GM18909 (cell line): ENCODE data around the gene H6PD.

ENCODE experiments used
- ATAC-seq: cut with Tn5 transposase; IDR thresholded peaks from one replicate; pipeline ENCODE4 v1.9.1; 2021; ENCODE audit warnings: mild to moderate bottlenecking; ENCODE audit not compliant: unreplicated experiment, poor library complexity

Gene H6PD

GRCh38 chr1:9234223-9235095 lies at the start of gene H6PD:
Gene H6PD, plus strand, starts transcription at chr1:9234774. Its CDS starts 10,161 bp downstream, at chr1:9244935.
- ATAC-seq = peak; percentile 79

GRCh38 chr1:9186082-9186859 lies 48.3 kb upstream of the H6PD start:
- ATAC-seq = no peak

DNA sequence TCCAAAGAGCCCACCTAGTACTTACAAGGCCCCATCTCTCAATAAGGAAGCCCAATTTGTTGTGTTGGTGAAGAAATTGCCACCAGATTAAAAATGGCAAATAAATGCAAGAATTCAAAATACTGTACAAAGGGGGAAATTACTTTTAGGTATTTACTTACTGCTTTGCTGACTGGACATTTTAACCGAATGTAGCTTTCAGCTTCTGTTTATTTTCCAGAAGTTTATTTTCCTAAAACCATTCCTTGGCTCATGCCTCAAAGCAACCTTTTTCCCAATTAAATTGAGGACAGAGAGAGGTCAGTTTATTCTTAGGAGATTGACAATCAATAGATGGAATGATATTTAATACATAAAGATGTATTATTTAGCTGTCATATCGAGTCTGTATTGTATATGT lies 47.6 kb upstream of the H6PD start:
- no peak for ATAC-seq

DNA sequence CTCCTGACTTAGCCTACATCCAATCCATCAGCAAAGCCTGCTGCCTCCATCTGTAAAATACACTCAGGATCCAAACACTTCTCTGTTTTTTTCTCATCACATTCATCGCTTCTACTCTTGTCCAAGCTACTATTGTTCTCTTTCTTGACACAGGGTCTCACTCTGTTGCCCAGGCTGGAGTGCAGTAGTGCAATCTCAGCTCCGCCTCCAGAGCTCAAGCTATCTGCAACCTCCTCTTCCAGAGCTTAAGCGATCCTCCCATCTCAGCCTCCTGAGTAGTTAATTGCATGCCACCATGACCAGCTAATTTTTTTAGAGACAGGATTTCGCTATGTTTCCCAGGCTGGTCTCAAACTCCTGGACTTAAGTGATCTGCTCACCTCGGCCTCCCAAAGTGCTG lies 44.3 kb upstream of the H6PD start:
- ATAC-seq = no peak

DNA sequence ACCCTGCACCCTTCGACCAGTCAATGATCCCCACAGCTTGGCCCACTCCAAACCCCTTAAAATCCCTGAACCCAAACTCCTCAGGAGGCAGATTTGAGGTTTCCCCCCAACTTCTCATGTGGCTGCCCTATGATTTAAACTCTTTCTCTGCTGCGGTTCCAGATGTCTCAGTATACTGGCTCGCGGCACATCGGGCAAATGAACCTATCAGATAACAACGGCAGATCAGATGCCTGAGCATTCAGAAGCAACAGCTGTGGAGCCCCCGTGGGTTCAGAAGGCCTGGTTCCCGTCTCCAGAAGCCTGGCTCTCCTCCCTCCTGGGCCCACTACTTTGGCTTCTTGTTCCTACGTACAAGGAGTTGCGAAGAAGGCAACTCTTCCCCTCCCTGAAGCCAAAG lies 43.3 kb upstream of the H6PD start:
- ATAC-seq = no peak

- no peak for ATAC-seq
Measured at GRCh38 chr1:9192578-9193232, 41.9 kb upstream of the H6PD start.

DNA sequence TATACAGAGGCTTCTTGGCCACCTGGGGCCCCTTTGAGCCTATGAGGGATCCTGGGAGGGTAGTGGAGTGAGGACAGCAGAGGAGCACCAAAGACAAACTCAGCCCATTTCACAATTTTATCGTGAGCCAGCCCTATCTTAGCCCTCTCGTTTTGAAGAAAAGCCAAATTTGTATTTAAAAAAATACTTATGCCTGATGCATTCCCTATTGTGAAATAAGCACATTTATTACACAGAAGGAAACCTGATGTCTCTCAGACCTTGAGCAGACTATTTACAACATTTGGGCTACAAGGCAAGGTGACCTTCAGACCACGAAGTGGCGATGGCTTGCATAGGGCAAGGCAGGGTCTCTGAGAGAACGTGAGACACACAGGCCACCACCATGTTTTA lies 41.3 kb upstream of the H6PD start:
- ATAC-seq = no peak

DNA sequence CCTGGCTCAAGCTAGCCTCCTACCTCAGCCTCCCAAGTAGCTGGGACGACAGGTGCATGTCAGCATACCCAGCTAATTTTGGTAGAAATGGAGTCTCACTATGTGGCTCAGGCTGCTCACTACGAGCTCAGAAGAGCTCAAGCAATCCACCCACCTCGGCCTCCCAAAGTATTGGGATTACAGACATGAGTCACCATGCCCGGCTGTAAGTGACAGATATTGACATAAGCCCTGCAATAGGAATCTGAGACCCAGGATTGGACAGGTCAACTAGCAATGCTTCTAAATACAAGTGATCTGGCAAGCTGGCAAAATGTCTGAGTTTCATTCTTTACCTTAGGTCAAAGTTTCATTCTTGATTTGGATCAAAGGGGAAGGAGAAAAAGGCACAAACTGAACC lies 40.5 kb upstream of the H6PD start:
- ATAC-seq = no peak

DNA sequence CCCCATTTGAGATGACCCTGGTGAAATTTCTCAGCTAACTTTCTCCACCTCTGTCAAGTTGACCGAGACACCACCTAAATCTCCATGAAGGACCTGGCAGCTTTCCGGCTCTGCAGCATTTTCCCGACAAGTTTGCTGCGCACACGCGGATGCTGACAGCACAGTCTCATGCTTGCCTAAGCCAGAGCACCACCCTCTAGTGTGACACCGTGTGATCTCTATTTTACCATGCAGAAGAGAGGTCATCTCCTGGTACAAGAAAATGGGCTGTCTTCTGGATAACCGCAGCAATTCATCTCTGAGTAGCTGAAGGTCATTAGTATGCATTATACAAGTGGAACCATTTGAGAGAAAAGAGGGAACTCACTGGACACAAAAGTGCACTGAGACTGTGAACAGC lies 38.9 kb upstream of the H6PD start:
- ATAC-seq = no peak

- ATAC-seq = peak; percentile 49
Measured at GRCh38 chr1:9196129-9197040, 38.2 kb upstream of the H6PD start.

- ATAC-seq = no peak
Measured at GRCh38 chr1:9197186-9198099, 37.1 kb upstream of the H6PD start.

- ATAC-seq = no peak
Measured at GRCh38 chr1:9198538-9199361, 35.8 kb upstream of the H6PD start.

DNA sequence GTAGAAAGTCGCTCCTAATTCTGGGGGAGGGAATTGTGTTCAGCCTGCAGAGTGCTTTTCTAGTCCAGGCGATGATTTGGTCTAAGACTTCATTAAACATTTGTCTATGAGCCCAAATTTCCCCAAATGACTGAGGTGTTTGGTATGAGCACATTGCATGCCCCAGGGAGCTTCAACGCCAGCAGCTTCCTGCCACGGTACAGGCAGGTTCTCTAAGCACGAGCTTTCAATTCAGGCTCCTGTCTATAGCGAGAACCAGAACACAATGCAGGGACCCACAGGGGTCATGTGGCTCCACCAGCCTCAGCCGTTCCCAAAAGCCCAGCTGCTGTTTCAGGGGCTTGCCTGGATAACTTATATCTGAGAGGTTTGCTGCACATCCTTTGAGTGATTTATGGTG lies 34.1 kb upstream of the H6PD start:
- peak; percentile 40 for ATAC-seq

GRCh38 chr1:9201401-9202239 lies 33.0 kb upstream of the H6PD start:
- no peak for ATAC-seq

- no peak for ATAC-seq
Measured at GRCh38 chr1:9202240-9202870, 32.2 kb upstream of the H6PD start.

- no peak for ATAC-seq
Measured at GRCh38 chr1:9203511-9203982, 31.0 kb upstream of the H6PD start.
